ENCODE results near the gene TMTC2. TPM values are rescaled to one million over a fixed set of nuclear protein-coding genes. Genes with fewer than 3 reads are reported as not detected.

TMTC2 gene
- total RNA-seq, 2 experiments from 2014 or later, result 1.8 to 2.1 TPM

DNA sequence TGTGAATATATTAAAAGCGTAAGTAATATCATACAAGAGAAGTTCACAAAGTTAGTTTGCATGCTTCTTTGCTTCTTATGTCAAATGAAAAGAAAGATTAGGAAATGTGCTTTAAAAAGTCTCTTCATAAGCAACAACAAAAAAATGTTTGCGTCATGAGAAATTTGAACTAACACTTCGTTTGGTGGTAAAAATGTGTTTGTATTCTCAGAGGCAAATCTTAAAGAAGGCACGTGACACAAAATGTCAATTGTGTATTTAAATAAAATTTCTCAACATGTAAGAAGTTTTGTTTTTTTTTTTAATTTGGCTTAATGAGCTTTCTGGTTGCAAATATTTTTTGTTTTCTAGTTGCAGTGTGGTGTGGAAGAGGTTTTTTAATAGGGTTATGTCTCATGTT is 93.8 kb downstream of the TMTC2 start:
- POLR2A ChIA-PET, result no interaction called here
- ATAC-seq (ENCODE audit: poor library complexity) (no peak), DNase-seq (no peak)
- Mint-ChIP-seq H3K4me1 (ENCODE audit: low read depth) (no peaks in the 10 kb centered on the region), H3K27ac (no peak overlapping the region), H3K27me3 (no peaks in the 10 kb centered on the region), H3K9me3 (no peaks in the 10 kb centered on the region), H3K4me3 (no peak overlapping the region), H3K36me3 (ENCODE audit: low read depth) (no peaks in the 10 kb centered on the region)
- no peaks in the 10 kb centered on the region for H3K4me1 ChIP-seq (ENCODE audit: insufficient read depth, low read length)
- no peak overlapping the region for H3K4me3 ChIP-seq (ENCODE audit: low read length)
- H3K9me3 ChIP-seq (ENCODE audit: control insufficient read depth in 1 of 2, insufficient read depth in 1 of 2, low read length in 2 of 2), result no peaks in the 10 kb centered on the region
- no peaks in the 10 kb centered on the region for H3K27me3 ChIP-seq (ENCODE audit: control insufficient read depth in 1 of 2, insufficient read depth in 2 of 2, low read length in 2 of 2)
- H3K36me3 ChIP-seq (ENCODE audit: insufficient read depth, low read length), result no peaks in the 10 kb centered on the region
- no peak overlapping the region for H3K27ac ChIP-seq (ENCODE audit: low read depth in 1 of 2, low read length in 2 of 2)
- intact Hi-C loops (cut with DNase I, micrococcal nuclease), result no loop called here
- TF ChIP-seq, protein P1, sequence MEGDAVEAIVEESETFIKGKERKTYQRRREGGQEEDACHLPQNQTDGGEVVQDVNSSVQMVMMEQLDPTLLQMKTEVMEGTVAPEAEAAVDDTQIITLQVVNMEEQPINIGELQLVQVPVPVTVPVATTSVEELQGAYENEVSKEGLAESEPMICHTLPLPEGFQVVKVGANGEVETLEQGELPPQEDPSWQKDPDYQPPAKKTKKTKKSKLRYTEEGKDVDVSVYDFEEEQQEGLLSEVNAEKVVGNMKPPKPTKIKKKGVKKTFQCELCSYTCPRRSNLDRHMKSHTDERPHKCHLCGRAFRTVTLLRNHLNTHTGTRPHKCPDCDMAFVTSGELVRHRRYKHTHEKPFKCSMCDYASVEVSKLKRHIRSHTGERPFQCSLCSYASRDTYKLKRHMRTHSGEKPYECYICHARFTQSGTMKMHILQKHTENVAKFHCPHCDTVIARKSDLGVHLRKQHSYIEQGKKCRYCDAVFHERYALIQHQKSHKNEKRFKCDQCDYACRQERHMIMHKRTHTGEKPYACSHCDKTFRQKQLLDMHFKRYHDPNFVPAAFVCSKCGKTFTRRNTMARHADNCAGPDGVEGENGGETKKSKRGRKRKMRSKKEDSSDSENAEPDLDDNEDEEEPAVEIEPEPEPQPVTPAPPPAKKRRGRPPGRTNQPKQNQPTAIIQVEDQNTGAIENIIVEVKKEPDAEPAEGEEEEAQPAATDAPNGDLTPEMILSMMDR (IDR thresholded peaks at IDR 0.05), result no peak
- CTCF ChIA-PET, result no interaction called here

DNA sequence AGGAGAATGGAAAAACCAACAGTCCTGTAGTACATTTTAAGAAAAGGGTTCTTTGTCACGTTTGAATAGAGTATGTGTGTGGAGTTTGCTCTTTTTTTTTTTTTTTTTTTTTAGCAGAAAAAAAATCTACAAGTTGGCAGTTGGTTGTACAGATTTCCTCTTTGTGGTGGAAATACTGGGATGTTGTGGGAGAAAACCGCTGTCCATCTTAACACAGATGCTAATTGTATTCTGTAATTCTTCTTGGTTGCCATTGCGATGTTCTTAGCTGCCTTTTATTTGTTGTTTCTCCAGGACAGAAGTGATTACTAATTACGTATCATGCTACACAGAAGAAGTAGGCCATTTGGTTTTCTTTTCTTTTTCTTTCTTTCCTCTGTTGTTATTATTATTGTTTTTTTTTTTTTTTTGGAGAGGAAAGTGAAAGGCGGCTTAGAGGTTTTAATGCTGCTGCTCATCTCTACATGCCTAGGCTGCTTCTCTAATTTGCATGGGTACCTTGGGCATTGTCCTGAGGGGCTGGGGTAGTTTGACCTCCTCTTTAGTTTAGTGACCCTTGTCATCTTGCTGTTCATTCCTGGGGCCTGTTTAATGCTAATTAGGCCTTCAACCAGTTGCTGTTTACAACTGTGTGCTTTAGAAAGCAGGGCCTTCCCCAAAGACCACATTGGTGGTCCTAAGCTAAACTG is 94.7 kb downstream of the TMTC2 start:
- no peak overlapping the region for H3K4me3 Mint-ChIP-seq
- ChIA-PET POLR2A (no interaction called here), CTCF (no interaction called here)
- H3K9me3 ChIP-seq (ENCODE audit: control insufficient read depth in 1 of 2, insufficient read depth in 1 of 2, low read length in 2 of 2), result no peaks in the 10 kb centered on the region
- no peaks in the 10 kb centered on the region for H3K4me1 ChIP-seq (ENCODE audit: insufficient read depth, low read length)
- no peaks in the 10 kb centered on the region for H3K36me3 Mint-ChIP-seq (ENCODE audit: low read depth)
- H3K27me3 ChIP-seq (ENCODE audit: control insufficient read depth in 1 of 2, insufficient read depth in 2 of 2, low read length in 2 of 2), result no peaks in the 10 kb centered on the region
- H3K4me1 Mint-ChIP-seq (ENCODE audit: low read depth), result no peaks in the 10 kb centered on the region
- TF ChIP-seq, protein P1 (IDR thresholded peaks at IDR 0.05), result no peak
- H3K27ac Mint-ChIP-seq, result no peak overlapping the region
- H3K27me3 Mint-ChIP-seq, result no peaks in the 10 kb centered on the region
- H3K27ac ChIP-seq (ENCODE audit: low read depth in 1 of 2, low read length in 2 of 2), result no peak overlapping the region
- no peaks in the 10 kb centered on the region for H3K9me3 Mint-ChIP-seq
- DNase-seq (no peak), ATAC-seq (ENCODE audit: poor library complexity) (no peak)
- intact Hi-C loops (cut with DNase I, micrococcal nuclease), result no loop called here
- no peaks in the 10 kb centered on the region for H3K36me3 ChIP-seq (ENCODE audit: insufficient read depth, low read length)
- H3K4me3 ChIP-seq (ENCODE audit: low read length), result no peak overlapping the region

DNA sequence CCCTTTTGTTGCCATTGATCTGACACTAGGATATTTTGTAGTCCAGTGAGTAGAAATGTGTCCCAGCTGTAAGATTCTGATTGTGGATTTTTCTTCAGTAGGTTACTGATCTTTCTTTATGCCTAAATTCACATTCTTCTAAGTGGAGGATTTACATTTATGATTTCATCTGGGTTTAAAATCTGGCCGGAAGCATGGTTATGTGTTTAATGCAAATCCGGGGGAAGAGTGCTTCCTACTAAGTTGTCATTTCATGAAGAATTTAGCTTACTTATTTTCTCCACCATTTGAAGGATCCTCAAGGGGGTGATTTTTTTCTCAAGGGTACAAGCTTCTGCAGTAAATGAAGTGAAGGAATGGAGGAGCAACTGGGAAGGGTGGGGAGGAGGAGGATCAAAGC is 96.7 kb downstream of the TMTC2 start:
- no peaks in the 10 kb centered on the region for H3K4me1 Mint-ChIP-seq (ENCODE audit: low read depth)
- H3K9me3 Mint-ChIP-seq, result no peaks in the 10 kb centered on the region
- no peak overlapping the region for H3K4me3 Mint-ChIP-seq
- ATAC-seq (ENCODE audit: poor library complexity) (no peak), DNase-seq (no peak)
- CTCF ChIA-PET, result no interaction called here
- H3K27ac ChIP-seq (ENCODE audit: low read depth in 1 of 2, low read length in 2 of 2), result no peak overlapping the region
- H3K9me3 ChIP-seq (ENCODE audit: control insufficient read depth in 1 of 2, insufficient read depth in 1 of 2, low read length in 2 of 2), result no peaks in the 10 kb centered on the region
- H3K4me1 ChIP-seq (ENCODE audit: insufficient read depth, low read length), result no peaks in the 10 kb centered on the region
- no peak overlapping the region for H3K4me3 ChIP-seq (ENCODE audit: low read length)
- H3K36me3 ChIP-seq (ENCODE audit: insufficient read depth, low read length), result no peaks in the 10 kb centered on the region
- intact Hi-C loops (cut with DNase I, micrococcal nuclease), result no loop called here
- H3K36me3 Mint-ChIP-seq (ENCODE audit: low read depth), result no peaks in the 10 kb centered on the region
- H3K27me3 ChIP-seq (ENCODE audit: control insufficient read depth in 1 of 2, insufficient read depth in 2 of 2, low read length in 2 of 2), result no peaks in the 10 kb centered on the region
- no peaks in the 10 kb centered on the region for H3K27me3 Mint-ChIP-seq
- H3K27ac Mint-ChIP-seq, result no peak overlapping the region
- POLR2A ChIA-PET, result no interaction called here
- TF ChIP-seq, protein P1 (IDR thresholded peaks at IDR 0.05), result no peak

Data from CD4-positive, alpha-beta T cell (primary cell).